Osteoblast (primary cell): ENCODE measurements around the gene SMNDC1. TPM values are rescaled to one million over a fixed set of nuclear protein-coding genes. Genes with fewer than 3 reads are reported as not detected.

Source experiments
- DNase-seq: peaks from one replicate; pipeline ENCODE4 v3.0.0; 2011; ENCODE audit warnings: low spot score, mixed read lengths; ENCODE audit not compliant: insufficient read length; ENCODE audit errors: missing footprints
- H2AFZ ChIP-seq: 2 replicates; pipeline ENCODE4 v1.6.0; 2011; ENCODE audit warnings: mild to moderate bottlenecking, low read length
- H3K27ac ChIP-seq: 2 replicates; pipeline ENCODE4 v1.5.1; 2011; ENCODE audit warnings: mild to moderate bottlenecking, low read depth, low read length, moderate library complexity
- H3K27me3 ChIP-seq: 2 replicates; pipeline ENCODE4 v1.6.0; 2012; ENCODE audit warnings: mild to moderate bottlenecking, control low read depth, inconsistent platforms, low read length, moderate library complexity; ENCODE audit not compliant: insufficient read depth
- H3K36me3 ChIP-seq: 2 replicates; pipeline ENCODE4 v1.5.1; 2011; ENCODE audit warnings: mild to moderate bottlenecking, low read length, control low read depth, moderate library complexity; ENCODE audit not compliant: insufficient read depth
- H3K4me1 ChIP-seq: 2 replicates; pipeline ENCODE4 v1.5.1; 2011; ENCODE audit warnings: mild to moderate bottlenecking, low read length, control low read depth, moderate library complexity; ENCODE audit not compliant: insufficient read depth
- H3K4me2 ChIP-seq: 2 replicates; pipeline ENCODE4 v1.6.0; 2011; ENCODE audit warnings: mild to moderate bottlenecking, low read length; ENCODE audit not compliant: insufficient read depth
- H3K4me3 ChIP-seq: fragments of 200-600 bp; sonication (generic); 3 replicates; pipeline ENCODE4 v1.5.1; 2012; ENCODE audit warnings: mild to moderate bottlenecking, low read length, inconsistent platforms; ENCODE audit not compliant: insufficient read depth
- H3K79me2 ChIP-seq: 2 replicates; pipeline ENCODE4 v1.6.0; 2012; ENCODE audit warnings: mild to moderate bottlenecking, low read length, control low read depth, inconsistent platforms; ENCODE audit not compliant: insufficient read depth
- H3K9me3 ChIP-seq: 2 replicates; pipeline ENCODE4 v1.5.1; 2011; ENCODE audit warnings: low read depth, low read length, control low read depth
- H4K20me1 ChIP-seq: 2 replicates; pipeline ENCODE4 v1.6.0; 2012; ENCODE audit warnings: mild to moderate bottlenecking, low read length, control low read depth; ENCODE audit not compliant: insufficient read depth
- CTCF ChIP-seq: IDR thresholded peaks from 2 replicates; pipeline ENCODE4 v1.5.1; 2011; ENCODE audit warnings: mild to moderate bottlenecking, low read depth, low read length, moderate library complexity; ENCODE audit errors: extremely low read depth
- total RNA-seq: library from RNA; depleted of rRNA; stranded (reverse); fragments of >200 nt; gene quantifications from 2 replicates; pipeline ENCODE4 v1.2.3, GENCODE V29; 2012

The SMNDC1 gene
- total RNA-seq, 1 donor: 6.9 TPM

GRCh38 chr10:110330675-110331074 is 26.0 kb upstream of the SMNDC1 start:
- no peak for TF ChIP-seq CTCF
- H3K4me3 ChIP-seq: no peak overlapping the region
- peaks cover 23% of the 10 kb centered on the region for H3K4me1 ChIP-seq
- peaks cover 7% of the 10 kb centered on the region for H3K9me3 ChIP-seq
- DNase-seq: no peak
- no peak overlapping the region for H3K27ac ChIP-seq
- no peak overlapping the region for H3K4me2 ChIP-seq
- no peaks in the 10 kb centered on the region for H3K27me3 ChIP-seq
- H3K79me2 ChIP-seq: no peaks in the 10 kb centered on the region
- no peak overlapping the region for H2AFZ ChIP-seq
- no peaks in the 10 kb centered on the region for H3K36me3 ChIP-seq
- no peaks in the 10 kb centered on the region for H4K20me1 ChIP-seq

GRCh38 chr10:110327262-110327914 is 22.7 kb upstream of the SMNDC1 start:
- peaks cover 7% of the 10 kb centered on the region for H3K9me3 ChIP-seq
- DNase-seq: no peak

GRCh38 chr10:110326351-110327032 is 21.8 kb upstream of the SMNDC1 start:
- DNase-seq: peak; percentile 90
- peak overlapping the region; percentile 38 for H3K27ac ChIP-seq
- no peak overlapping the region for H3K4me3 ChIP-seq
- H2AFZ ChIP-seq: peak overlapping the region; percentile 56
- no peaks in the 10 kb centered on the region for H3K27me3 ChIP-seq
- peak overlapping the region; percentile 49 for H3K4me2 ChIP-seq
- H3K79me2 ChIP-seq: no peaks in the 10 kb centered on the region
- peaks cover 39% of the 10 kb centered on the region for H3K4me1 ChIP-seq
- H4K20me1 ChIP-seq: no peaks in the 10 kb centered on the region
- peaks cover 7% of the 10 kb centered on the region for H3K9me3 ChIP-seq
- no peak for TF ChIP-seq CTCF
- no peaks in the 10 kb centered on the region for H3K36me3 ChIP-seq

More at GRCh38 chr10:110327262-110327914, 22.7 kb upstream of the SMNDC1 start:
- no peak overlapping the region for H3K4me3 ChIP-seq
- peak overlapping the region; percentile 38 for H3K27ac ChIP-seq
- no peaks in the 10 kb centered on the region for H3K27me3 ChIP-seq
- H3K4me2 ChIP-seq: peak overlapping the region; percentile 49
- H4K20me1 ChIP-seq: no peaks in the 10 kb centered on the region
- H2AFZ ChIP-seq: no peak overlapping the region
- no peaks in the 10 kb centered on the region for H3K36me3 ChIP-seq
- no peaks in the 10 kb centered on the region for H3K79me2 ChIP-seq
- H3K4me1 ChIP-seq: peaks cover 39% of the 10 kb centered on the region
- no peak for TF ChIP-seq CTCF

- H3K79me2 ChIP-seq: no peaks in the 10 kb centered on the region
- H3K9me3 ChIP-seq: no peaks in the 10 kb centered on the region
- H3K4me2 ChIP-seq: no peak overlapping the region
- H3K27ac ChIP-seq: no peak overlapping the region
- H3K4me1 ChIP-seq: peaks cover 39% of the 10 kb centered on the region
- no peak for TF ChIP-seq CTCF
- H3K36me3 ChIP-seq: no peaks in the 10 kb centered on the region
- no peaks in the 10 kb centered on the region for H3K27me3 ChIP-seq
- no peaks in the 10 kb centered on the region for H4K20me1 ChIP-seq
- DNase-seq: no peak
- peak overlapping the region; percentile 16 for H2AFZ ChIP-seq
- no peak overlapping the region for H3K4me3 ChIP-seq
Observed at GRCh38 chr10:110324805-110325280, 20.1 kb upstream of the SMNDC1 start.
